ENCODE results near the gene CFAP45. TPM values are rescaled to one million over a fixed set of nuclear protein-coding genes. Genes with fewer than 3 reads are reported as not detected.
A peak's percentile ranks its signal among the peaks of the same experiment; 100 is the strongest.

CFAP45 gene
- total RNA-seq, 1 donor from 2014 or later, result 2.8 TPM

- Mint-ChIP-seq H3K27me3 (no peaks in the 10 kb centered on the region), H3K36me3 (peaks cover 5% of the 10 kb centered on the region), H3K4me1 (ENCODE audit: unreplicated experiment) (peaks cover 41% of the 10 kb centered on the region), H3K27ac (peak overlapping the region; percentile 96), H3K9me3 (no peaks in the 10 kb centered on the region), H3K4me3 (peak overlapping the region; percentile 94)
- no peak for TF ChIP-seq CTCF (conservative IDR thresholded peaks at IDR 0.05)
- no peak for DNase-seq (ENCODE audit: extremely low spot score, unreplicated experiment)
Measured at GRCh38 chr1:159922511-159923202, 22.7 kb upstream of the CFAP45 start.

DNA sequence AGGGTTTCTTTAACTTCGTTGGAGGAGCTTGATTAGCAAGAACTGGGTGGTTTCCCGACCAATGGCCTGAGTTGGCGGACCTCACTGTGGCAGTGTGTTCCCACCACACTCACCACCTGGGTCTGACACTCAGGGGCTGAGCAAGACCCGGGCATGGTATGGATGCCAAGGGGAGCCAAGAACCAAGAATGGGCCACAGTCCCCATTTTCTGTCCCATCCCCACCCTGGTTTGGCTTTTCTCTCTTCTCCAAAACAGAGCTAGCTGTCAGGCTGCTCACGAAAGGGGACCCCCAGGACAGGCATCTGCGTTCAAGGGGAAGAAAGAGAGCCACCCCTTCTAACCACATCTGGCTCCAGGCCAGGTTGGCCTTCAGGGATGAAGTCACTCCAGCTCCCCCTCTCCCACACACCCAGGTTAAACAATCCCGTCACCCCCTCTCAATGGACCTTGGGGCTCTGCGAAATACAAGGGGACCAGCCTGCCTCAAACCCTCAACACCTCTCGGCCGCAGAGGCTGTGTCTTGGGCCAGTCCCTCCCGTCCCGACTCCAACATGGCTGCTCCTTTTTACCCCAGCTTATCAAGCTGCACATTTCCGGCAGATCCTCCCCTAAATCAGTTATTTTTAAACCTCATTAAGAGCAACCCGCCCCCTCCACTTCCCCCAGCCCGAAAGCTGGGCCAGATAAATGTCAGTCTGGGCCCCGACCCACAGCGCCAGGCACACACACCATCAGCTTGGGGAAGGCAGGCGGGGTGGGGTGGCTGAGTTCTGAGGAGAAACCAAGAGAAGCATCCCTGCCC is 21.9 kb upstream of the CFAP45 start:
- H3K9me3 Mint-ChIP-seq, result no peaks in the 10 kb centered on the region
- peaks cover 45% of the 10 kb centered on the region for H3K4me1 Mint-ChIP-seq (ENCODE audit: unreplicated experiment)
- H3K27me3 Mint-ChIP-seq, result no peaks in the 10 kb centered on the region
- peak overlapping the region; percentile 94 for H3K4me3 Mint-ChIP-seq
- H3K27ac Mint-ChIP-seq, result peak overlapping the region; percentile 65
- peaks cover 8% of the 10 kb centered on the region for H3K36me3 Mint-ChIP-seq
- no peak for DNase-seq (ENCODE audit: extremely low spot score, unreplicated experiment)
- no peak for TF ChIP-seq CTCF (conservative IDR thresholded peaks at IDR 0.05)

DNA sequence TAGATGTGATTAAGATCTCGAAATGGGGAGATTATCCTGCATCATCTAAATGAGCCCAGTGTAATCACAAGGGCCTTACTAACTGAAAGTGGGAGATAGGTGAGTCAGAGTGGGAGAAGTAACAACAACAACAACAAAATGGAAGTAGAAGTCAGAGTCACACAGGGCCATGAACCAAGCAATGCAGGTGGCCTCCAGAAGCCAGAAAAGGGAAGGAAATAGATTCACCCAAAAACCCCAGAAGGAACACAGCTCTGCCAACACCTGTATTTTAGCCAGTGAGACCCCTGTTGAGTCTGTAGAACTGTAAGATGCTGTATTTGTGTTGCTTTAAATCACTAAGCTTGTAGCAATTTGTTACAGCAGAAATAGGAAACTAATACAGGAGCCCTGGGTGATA is 21.3 kb upstream of the CFAP45 start:
- Mint-ChIP-seq H3K4me3 (peak overlapping the region; percentile 42), H3K27ac (no peak overlapping the region), H3K27me3 (no peaks in the 10 kb centered on the region), H3K9me3 (no peaks in the 10 kb centered on the region), H3K36me3 (peaks cover 10% of the 10 kb centered on the region), H3K4me1 (ENCODE audit: unreplicated experiment) (peaks cover 47% of the 10 kb centered on the region)
- no peak for TF ChIP-seq CTCF (conservative IDR thresholded peaks at IDR 0.05)
- no peak for DNase-seq (ENCODE audit: extremely low spot score, unreplicated experiment)

DNA sequence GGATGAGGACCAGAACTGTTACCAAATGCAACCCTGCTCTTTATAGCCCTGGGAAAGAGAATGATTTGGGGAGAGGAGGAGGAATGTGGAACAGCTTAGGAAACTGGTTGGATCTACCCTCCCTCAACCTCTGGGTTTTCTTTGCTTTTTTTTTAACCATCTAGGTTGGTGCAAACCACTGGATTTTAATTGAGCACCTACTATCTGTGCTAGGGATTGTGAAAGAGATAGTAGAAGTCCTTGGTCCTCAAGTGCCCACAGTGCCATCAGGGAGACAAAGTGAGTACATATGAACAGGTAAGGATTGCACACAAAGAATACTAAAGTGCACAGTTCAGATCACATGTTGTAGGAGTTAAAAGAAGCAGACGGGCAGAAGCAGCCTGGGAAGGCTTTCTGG is 20.7 kb upstream of the CFAP45 start:
- Mint-ChIP-seq H3K9me3 (no peaks in the 10 kb centered on the region), H3K4me1 (ENCODE audit: unreplicated experiment) (peaks cover 49% of the 10 kb centered on the region), H3K27ac (no peak overlapping the region), H3K27me3 (no peaks in the 10 kb centered on the region), H3K36me3 (peaks cover 11% of the 10 kb centered on the region), H3K4me3 (peak overlapping the region; percentile 10)
- no peak for DNase-seq (ENCODE audit: extremely low spot score, unreplicated experiment)
- TF ChIP-seq CTCF (conservative IDR thresholded peaks at IDR 0.05), result no peak

- H3K9me3 Mint-ChIP-seq, result no peaks in the 10 kb centered on the region
- no peak for DNase-seq (ENCODE audit: extremely low spot score, unreplicated experiment)
- peaks cover 51% of the 10 kb centered on the region for H3K4me1 Mint-ChIP-seq (ENCODE audit: unreplicated experiment)
- no peak for TF ChIP-seq CTCF (conservative IDR thresholded peaks at IDR 0.05)
- no peaks in the 10 kb centered on the region for H3K27me3 Mint-ChIP-seq
- H3K4me3 Mint-ChIP-seq, result no peak overlapping the region
- H3K36me3 Mint-ChIP-seq, result peaks cover 11% of the 10 kb centered on the region
- no peak overlapping the region for H3K27ac Mint-ChIP-seq
Measured at GRCh38 chr1:159920202-159920601, 20.2 kb upstream of the CFAP45 start.
